Measurements from ENCODE around the gene TBC1D22A. TPM values are rescaled to one million over a fixed set of nuclear protein-coding genes. Genes with fewer than 3 reads are reported as not detected.

TBC1D22A gene
- total and polyA plus RNA-seq, 7 experiments from 2014 or later, result 18.6 to 50.1 (median 39.3) TPM

- intact Hi-C loops (cut with micrococcal nuclease), result no loop called here
- H3K27me3 ChIP-seq (ENCODE audit: control insufficient read depth in 2 of 2, insufficient read depth in 2 of 2, low read length in 2 of 2), result no peaks in the 10 kb centered on the region
- no peak overlapping the region for H3K4me3 ChIP-seq (ENCODE audit: low read length)
- POLR2A ChIA-PET, result no interaction called here
- no peaks in the 10 kb centered on the region for H3K27me3 Mint-ChIP-seq
- no peak overlapping the region for H3K27ac ChIP-seq (ENCODE audit: low read depth, low read length)
- no peaks in the 10 kb centered on the region for H3K9me3 ChIP-seq (ENCODE audit: control insufficient read depth in 2 of 3, low read length in 3 of 3)
- peaks cover 0 to 36% (median 0%) of the 10 kb centered on the region in 3 experiments for H3K36me3 ChIP-seq (ENCODE audit: control insufficient read depth in 2 of 3, insufficient read depth in 3 of 3, low read length in 3 of 3)
- no peaks in the 10 kb centered on the region for H3K9me3 Mint-ChIP-seq
- H3K4me1 Mint-ChIP-seq, result peaks cover 3 to 22% (median 10%) of the 10 kb centered on the region in 7 donors
- DNase-seq (no peak), ATAC-seq (no peak)
- H3K4me1 ChIP-seq (ENCODE audit: control insufficient read depth in 2 of 2, insufficient read depth in 2 of 2, low read length in 2 of 2), result no peaks in the 10 kb centered on the region
- peaks cover 3 to 25% (median 9%) of the 10 kb centered on the region in 5 donors for H3K36me3 Mint-ChIP-seq
- H3K4me3 Mint-ChIP-seq, result no peak overlapping the region
- CTCF ChIA-PET, result interaction anchor here (0.7 kb wide), 1 partner anchor 34 kb away, joined by 3 read pairs; no protein-coding TSS in a partner anchor
- no peak overlapping the region for H3K27ac Mint-ChIP-seq
Measured at GRCh38 chr22:46997311-46997970, 235.0 kb downstream of the TBC1D22A start.

GRCh38 chr22:46998331-46998730, 235.9 kb downstream of the TBC1D22A start:
- H3K9me3 ChIP-seq (ENCODE audit: control insufficient read depth in 2 of 3, low read length in 3 of 3), result no peaks in the 10 kb centered on the region
- H3K36me3 Mint-ChIP-seq, result peaks cover 3 to 25% (median 9%) of the 10 kb centered on the region in 5 donors
- H3K36me3 ChIP-seq (ENCODE audit: control insufficient read depth in 2 of 3, insufficient read depth in 3 of 3, low read length in 3 of 3), result peaks cover 0 to 35% (median 0%) of the 10 kb centered on the region in 3 experiments
- intact Hi-C loops (cut with micrococcal nuclease), result no loop called here
- H3K27me3 Mint-ChIP-seq, result no peaks in the 10 kb centered on the region
- peaks cover 3 to 22% (median 10%) of the 10 kb centered on the region in 7 donors for H3K4me1 Mint-ChIP-seq
- ChIA-PET POLR2A (no interaction called here), CTCF (no interaction called here)
- H3K9me3 Mint-ChIP-seq, result no peaks in the 10 kb centered on the region
- no peak overlapping the region for H3K4me3 ChIP-seq (ENCODE audit: low read length)
- no peak overlapping the region for H3K4me3 Mint-ChIP-seq
- H3K27me3 ChIP-seq (ENCODE audit: control insufficient read depth in 2 of 2, insufficient read depth in 2 of 2, low read length in 2 of 2), result no peaks in the 10 kb centered on the region
- no peak overlapping the region for H3K27ac ChIP-seq (ENCODE audit: low read depth, low read length)
- ATAC-seq (no peak), DNase-seq (no peak)
- H3K27ac Mint-ChIP-seq, result no peak overlapping the region
- H3K4me1 ChIP-seq (ENCODE audit: control insufficient read depth in 2 of 2, insufficient read depth in 2 of 2, low read length in 2 of 2), result no peaks in the 10 kb centered on the region

- H3K27me3 ChIP-seq (ENCODE audit: control insufficient read depth in 2 of 2, insufficient read depth in 2 of 2, low read length in 2 of 2), result no peaks in the 10 kb centered on the region
- no peak overlapping the region for H3K27ac ChIP-seq (ENCODE audit: low read depth, low read length)
- intact Hi-C loops (cut with micrococcal nuclease), result no loop called here
- no peaks in the 10 kb centered on the region for H3K4me1 ChIP-seq (ENCODE audit: control insufficient read depth in 2 of 2, insufficient read depth in 2 of 2, low read length in 2 of 2)
- H3K36me3 ChIP-seq (ENCODE audit: control insufficient read depth in 2 of 3, insufficient read depth in 3 of 3, low read length in 3 of 3), result peaks cover 0 to 25% (median 7%) of the 10 kb centered on the region in 3 experiments
- POLR2A ChIA-PET, result no interaction called here
- H3K4me1 Mint-ChIP-seq, result peaks cover 3 to 22% (median 10%) of the 10 kb centered on the region in 7 donors
- H3K27ac Mint-ChIP-seq, result peak overlapping the region in 5 of 9 donors; percentile 2 to 83 (median 57)
- H3K27me3 Mint-ChIP-seq, result no peaks in the 10 kb centered on the region
- peak overlapping the region in 1 of 10 donors; percentile 61 for H3K4me3 Mint-ChIP-seq
- H3K9me3 ChIP-seq (ENCODE audit: control insufficient read depth in 2 of 3, low read length in 3 of 3), result no peaks in the 10 kb centered on the region
- H3K4me3 ChIP-seq (ENCODE audit: low read length), result no peak overlapping the region
- H3K9me3 Mint-ChIP-seq, result no peaks in the 10 kb centered on the region
- H3K36me3 Mint-ChIP-seq, result peaks cover 0 to 22% (median 9%) of the 10 kb centered on the region in 5 donors
- DNase-seq (no peak), ATAC-seq (no peak)
- CTCF ChIA-PET, result no interaction called here
Measured at GRCh38 chr22:47000256-47000655, 237.8 kb downstream of the TBC1D22A start.

DNA sequence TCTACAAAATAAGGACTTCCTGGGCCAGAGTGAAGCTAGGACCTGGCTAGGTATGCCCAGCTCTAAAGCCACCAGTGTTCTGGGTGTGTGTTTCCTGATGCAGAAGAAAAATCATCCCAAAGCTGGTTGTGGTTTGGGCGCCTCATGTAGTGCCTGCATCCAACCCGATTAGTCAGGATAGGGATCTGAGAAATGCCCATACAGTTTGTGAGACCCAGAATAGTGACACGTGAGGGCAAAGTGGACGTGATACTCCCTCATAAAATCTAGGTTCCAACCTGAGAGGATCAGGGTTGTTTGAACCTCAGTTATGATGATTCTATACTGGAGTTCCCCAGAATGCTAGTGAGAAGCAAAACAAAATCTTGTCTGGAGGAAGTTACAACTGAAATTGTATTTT, 238.4 kb downstream of the TBC1D22A start:
- H3K4me1 Mint-ChIP-seq, result peaks cover 3 to 22% (median 10%) of the 10 kb centered on the region in 7 donors
- intact Hi-C loops (cut with micrococcal nuclease), result no loop called here
- peak overlapping the region in 1 of 9 donors; percentile 83 for H3K27ac Mint-ChIP-seq
- H3K4me1 ChIP-seq (ENCODE audit: control insufficient read depth in 2 of 2, insufficient read depth in 2 of 2, low read length in 2 of 2), result no peaks in the 10 kb centered on the region
- no peaks in the 10 kb centered on the region for H3K27me3 Mint-ChIP-seq
- no peaks in the 10 kb centered on the region for H3K27me3 ChIP-seq (ENCODE audit: control insufficient read depth in 2 of 2, insufficient read depth in 2 of 2, low read length in 2 of 2)
- H3K9me3 Mint-ChIP-seq, result no peaks in the 10 kb centered on the region
- H3K36me3 ChIP-seq (ENCODE audit: control insufficient read depth in 2 of 3, insufficient read depth in 3 of 3, low read length in 3 of 3), result peaks cover 0 to 21% (median 7%) of the 10 kb centered on the region in 3 experiments
- H3K4me3 Mint-ChIP-seq, result peak overlapping the region in 1 of 10 donors; percentile 31
- no peaks in the 10 kb centered on the region for H3K9me3 ChIP-seq (ENCODE audit: control insufficient read depth in 2 of 3, low read length in 3 of 3)
- DNase-seq (no peak), ATAC-seq (no peak)
- no peak overlapping the region for H3K4me3 ChIP-seq (ENCODE audit: low read length)
- H3K36me3 Mint-ChIP-seq, result peaks cover 0 to 22% (median 9%) of the 10 kb centered on the region in 5 donors
- ChIA-PET CTCF (no interaction called here), POLR2A (no interaction called here)
- H3K27ac ChIP-seq (ENCODE audit: low read depth, low read length), result no peak overlapping the region

DNA sequence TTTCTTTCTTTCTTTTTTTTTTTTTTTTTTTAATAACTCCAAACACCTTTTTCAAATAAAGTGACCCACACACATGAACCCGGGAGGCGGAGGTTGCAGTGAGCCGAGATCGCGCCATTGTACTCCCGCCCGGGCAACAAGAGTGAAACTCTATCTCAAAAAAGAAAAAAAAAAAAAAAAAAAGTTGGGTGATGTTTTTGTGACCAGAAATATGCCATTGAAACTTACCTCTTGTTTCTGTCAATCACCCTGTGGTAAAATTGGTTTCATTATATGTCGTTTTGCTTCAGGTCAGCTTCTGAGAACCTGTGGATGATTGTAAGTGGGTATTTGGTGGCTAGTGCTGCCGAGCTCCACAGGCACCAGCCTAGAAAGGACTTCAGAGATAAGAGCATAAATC, 238.8 kb downstream of the TBC1D22A start:
- DNase-seq (no peak), ATAC-seq (no peak)
- POLR2A ChIA-PET, result no interaction called here
- Histone ChIP-seq H3K27me3 (ENCODE audit: control insufficient read depth in 2 of 2, insufficient read depth in 2 of 2, low read length in 2 of 2) (no peaks in the 10 kb centered on the region), H3K9me3 (ENCODE audit: control insufficient read depth in 2 of 3, low read length in 3 of 3) (no peaks in the 10 kb centered on the region), H3K36me3 (ENCODE audit: control insufficient read depth in 2 of 3, insufficient read depth in 3 of 3, low read length in 3 of 3) (peaks cover 0 to 19% (median 7%) of the 10 kb centered on the region in 3 experiments), H3K27ac (ENCODE audit: low read depth, low read length) (no peak overlapping the region), H3K4me3 (ENCODE audit: low read length) (no peak overlapping the region), H3K4me1 (ENCODE audit: control insufficient read depth in 2 of 2, insufficient read depth in 2 of 2, low read length in 2 of 2) (no peaks in the 10 kb centered on the region)
- peaks cover 3 to 22% (median 10%) of the 10 kb centered on the region in 7 donors for H3K4me1 Mint-ChIP-seq
- peaks cover 0 to 22% (median 9%) of the 10 kb centered on the region in 5 donors for H3K36me3 Mint-ChIP-seq
- CTCF ChIA-PET, result no interaction called here
- no peak overlapping the region for H3K4me3 Mint-ChIP-seq
- H3K27me3 Mint-ChIP-seq, result no peaks in the 10 kb centered on the region
- H3K27ac Mint-ChIP-seq, result no peak overlapping the region
- intact Hi-C loops (cut with micrococcal nuclease), result no loop called here
- no peaks in the 10 kb centered on the region for H3K9me3 Mint-ChIP-seq

DNA sequence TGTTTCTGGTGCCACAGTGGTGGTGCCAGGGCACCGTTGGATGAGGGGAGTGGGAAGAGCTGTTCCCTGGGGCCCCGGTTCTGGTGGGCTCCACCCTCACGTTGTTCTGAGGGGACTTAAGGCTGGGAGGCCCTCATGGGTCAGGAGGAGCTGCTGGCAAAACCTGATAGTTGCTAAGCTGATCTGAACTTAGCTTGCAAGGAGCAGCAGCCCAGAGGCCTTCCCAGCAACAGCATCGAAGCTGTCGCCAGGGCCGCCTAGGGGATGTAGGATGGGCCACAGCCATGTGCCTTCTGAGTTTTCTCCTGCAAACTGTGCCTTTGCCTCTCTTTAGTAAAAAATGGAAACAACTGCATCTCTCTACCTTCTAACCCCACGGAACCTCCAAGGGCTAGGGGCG, 240.2 kb downstream of the TBC1D22A start:
- DNase-seq (no peak), ATAC-seq (no peak)
- H3K4me1 ChIP-seq (ENCODE audit: control insufficient read depth in 2 of 2, insufficient read depth in 2 of 2, low read length in 2 of 2), result no peaks in the 10 kb centered on the region
- no peaks in the 10 kb centered on the region for H3K27me3 ChIP-seq (ENCODE audit: control insufficient read depth in 2 of 2, insufficient read depth in 2 of 2, low read length in 2 of 2)
- intact Hi-C loops (cut with micrococcal nuclease), result no loop called here
- ChIA-PET CTCF (no interaction called here), POLR2A (no interaction called here)
- Mint-ChIP-seq H3K27ac (peak overlapping the region in 1 of 9 donors; percentile 48), H3K4me3 (no peak overlapping the region), H3K27me3 (no peaks in the 10 kb centered on the region), H3K36me3 (peaks cover 0 to 25% (median 9%) of the 10 kb centered on the region in 5 donors), H3K4me1 (peaks cover 3 to 22% (median 10%) of the 10 kb centered on the region in 7 donors), H3K9me3 (no peaks in the 10 kb centered on the region)
- no peak overlapping the region for H3K27ac ChIP-seq (ENCODE audit: low read depth, low read length)
- H3K4me3 ChIP-seq (ENCODE audit: low read length), result no peak overlapping the region
- H3K9me3 ChIP-seq (ENCODE audit: control insufficient read depth in 2 of 3, low read length in 3 of 3), result no peaks in the 10 kb centered on the region
- H3K36me3 ChIP-seq (ENCODE audit: control insufficient read depth in 2 of 3, insufficient read depth in 3 of 3, low read length in 3 of 3), result peaks cover 0 to 20% (median 7%) of the 10 kb centered on the region in 3 experiments

Measured in naive thymus-derived CD4-positive, alpha-beta T cell (primary cell).